ENCODE measurements around the gene SFT2D1.

The SFT2D1 gene

GRCh38 chr6:166281104-166281503, 61.2 kb downstream of the SFT2D1 start:
- no peaks in the 10 kb centered on the region for H3F3A ChIP-seq (ENCODE audit: insufficient read depth, low read length)
- no peak overlapping the region for H3K4me3 ChIP-seq (ENCODE audit: low read length)
- no peak overlapping the region for H3K4me2 ChIP-seq (ENCODE audit: low read depth, low read length)
- H3K9ac ChIP-seq (ENCODE audit: low read length): no peak overlapping the region
- H3K27ac ChIP-seq (ENCODE audit: low read length): no peak overlapping the region
- H2AFZ ChIP-seq (ENCODE audit: low read length): no peak overlapping the region
- no peak for DNase-seq
- no peaks in the 10 kb centered on the region for H3K79me2 ChIP-seq (ENCODE audit: low read length)
- no peaks in the 10 kb centered on the region for H3K4me1 ChIP-seq (ENCODE audit: low read length)
- no peaks in the 10 kb centered on the region for H4K20me1 ChIP-seq (ENCODE audit: insufficient read depth, low read length)
- H3K36me3 ChIP-seq (replicated peaks; ENCODE audit: insufficient read depth, low read length): no peaks in the 10 kb centered on the region
- TF ChIP-seq EZH2 (optimal IDR thresholded peaks at IDR 0.05; ENCODE audit: low read depth, low read length): no peak
- no peaks in the 10 kb centered on the region for H3K27me3 ChIP-seq (replicated peaks; ENCODE audit: insufficient read depth, low read length)
- H3K9me3 ChIP-seq (replicated peaks; ENCODE audit: insufficient read depth, low read length): no peaks in the 10 kb centered on the region
- H3K9me2 ChIP-seq (replicated peaks; ENCODE audit: insufficient read depth, low read length): no peaks in the 10 kb centered on the region

DNA sequence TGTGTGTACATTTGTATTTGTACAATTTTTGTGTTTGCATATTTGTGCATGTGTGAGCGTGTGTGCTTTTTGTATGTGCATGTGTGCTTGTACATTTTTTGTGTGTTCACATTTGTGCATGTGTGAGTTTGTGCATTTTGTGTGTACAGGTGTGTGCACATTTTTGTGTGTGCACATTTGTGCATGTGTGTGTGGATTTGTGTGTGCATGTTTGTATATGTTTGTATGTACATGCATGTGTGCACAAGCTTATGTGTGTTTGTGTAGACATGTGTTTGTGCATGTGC, 63.0 kb downstream of the SFT2D1 start:
- Histone ChIP-seq H4K20me1 (ENCODE audit: insufficient read depth, low read length) (no peaks in the 10 kb centered on the region), H3K9me2 (replicated peaks; ENCODE audit: insufficient read depth, low read length) (no peaks in the 10 kb centered on the region), H3K27me3 (replicated peaks; ENCODE audit: insufficient read depth, low read length) (no peaks in the 10 kb centered on the region), H2AFZ (ENCODE audit: low read length) (no peak overlapping the region), H3K9ac (ENCODE audit: low read length) (no peak overlapping the region), H3K4me2 (ENCODE audit: low read depth, low read length) (no peak overlapping the region), H3K9me3 (replicated peaks; ENCODE audit: insufficient read depth, low read length) (no peaks in the 10 kb centered on the region), H3K27ac (ENCODE audit: low read length) (no peak overlapping the region), H3K4me1 (ENCODE audit: low read length) (no peaks in the 10 kb centered on the region), H3F3A (ENCODE audit: insufficient read depth, low read length) (no peaks in the 10 kb centered on the region), H3K79me2 (ENCODE audit: low read length) (no peaks in the 10 kb centered on the region), H3K4me3 (ENCODE audit: low read length) (no peak overlapping the region), H3K36me3 (replicated peaks; ENCODE audit: insufficient read depth, low read length) (no peaks in the 10 kb centered on the region)
- TF ChIP-seq, protein P1, sequence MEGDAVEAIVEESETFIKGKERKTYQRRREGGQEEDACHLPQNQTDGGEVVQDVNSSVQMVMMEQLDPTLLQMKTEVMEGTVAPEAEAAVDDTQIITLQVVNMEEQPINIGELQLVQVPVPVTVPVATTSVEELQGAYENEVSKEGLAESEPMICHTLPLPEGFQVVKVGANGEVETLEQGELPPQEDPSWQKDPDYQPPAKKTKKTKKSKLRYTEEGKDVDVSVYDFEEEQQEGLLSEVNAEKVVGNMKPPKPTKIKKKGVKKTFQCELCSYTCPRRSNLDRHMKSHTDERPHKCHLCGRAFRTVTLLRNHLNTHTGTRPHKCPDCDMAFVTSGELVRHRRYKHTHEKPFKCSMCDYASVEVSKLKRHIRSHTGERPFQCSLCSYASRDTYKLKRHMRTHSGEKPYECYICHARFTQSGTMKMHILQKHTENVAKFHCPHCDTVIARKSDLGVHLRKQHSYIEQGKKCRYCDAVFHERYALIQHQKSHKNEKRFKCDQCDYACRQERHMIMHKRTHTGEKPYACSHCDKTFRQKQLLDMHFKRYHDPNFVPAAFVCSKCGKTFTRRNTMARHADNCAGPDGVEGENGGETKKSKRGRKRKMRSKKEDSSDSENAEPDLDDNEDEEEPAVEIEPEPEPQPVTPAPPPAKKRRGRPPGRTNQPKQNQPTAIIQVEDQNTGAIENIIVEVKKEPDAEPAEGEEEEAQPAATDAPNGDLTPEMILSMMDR (IDR thresholded peaks at IDR 0.05; ENCODE audit: low read length): no peak
- TF ChIP-seq EZH2 (optimal IDR thresholded peaks at IDR 0.05; ENCODE audit: low read depth, low read length) (no peak), EZH2phosphoT487 (IDR thresholded peaks at IDR 0.05; ENCODE audit: low read length) (no peak)
- no peak for DNase-seq

GRCh38 chr6:166278579-166279392, 63.6 kb downstream of the SFT2D1 start:
- Histone ChIP-seq H3K79me2 (ENCODE audit: low read length) (no peaks in the 10 kb centered on the region), H3K27me3 (replicated peaks; ENCODE audit: insufficient read depth, low read length) (no peaks in the 10 kb centered on the region), H3K36me3 (replicated peaks; ENCODE audit: insufficient read depth, low read length) (no peaks in the 10 kb centered on the region), H3K9me3 (replicated peaks; ENCODE audit: insufficient read depth, low read length) (no peaks in the 10 kb centered on the region), H3K4me3 (ENCODE audit: low read length) (no peak overlapping the region), H3K9ac (ENCODE audit: low read length) (no peak overlapping the region), H4K20me1 (ENCODE audit: insufficient read depth, low read length) (no peaks in the 10 kb centered on the region), H3K4me2 (ENCODE audit: low read depth, low read length) (no peak overlapping the region), H3K27ac (ENCODE audit: low read length) (no peak overlapping the region), H3F3A (ENCODE audit: insufficient read depth, low read length) (no peaks in the 10 kb centered on the region), H3K4me1 (ENCODE audit: low read length) (no peaks in the 10 kb centered on the region), H2AFZ (ENCODE audit: low read length) (no peak overlapping the region), H3K9me2 (replicated peaks; ENCODE audit: insufficient read depth, low read length) (no peaks in the 10 kb centered on the region)
- DNase-seq: no peak
- TF ChIP-seq EZH2 (optimal IDR thresholded peaks at IDR 0.05; ENCODE audit: low read depth, low read length): no peak
- no peak for TF ChIP-seq EZH2phosphoT487 (IDR thresholded peaks at IDR 0.05; ENCODE audit: low read length)
- TF ChIP-seq, protein P1 (IDR thresholded peaks at IDR 0.05; ENCODE audit: low read length): no peak

DNA sequence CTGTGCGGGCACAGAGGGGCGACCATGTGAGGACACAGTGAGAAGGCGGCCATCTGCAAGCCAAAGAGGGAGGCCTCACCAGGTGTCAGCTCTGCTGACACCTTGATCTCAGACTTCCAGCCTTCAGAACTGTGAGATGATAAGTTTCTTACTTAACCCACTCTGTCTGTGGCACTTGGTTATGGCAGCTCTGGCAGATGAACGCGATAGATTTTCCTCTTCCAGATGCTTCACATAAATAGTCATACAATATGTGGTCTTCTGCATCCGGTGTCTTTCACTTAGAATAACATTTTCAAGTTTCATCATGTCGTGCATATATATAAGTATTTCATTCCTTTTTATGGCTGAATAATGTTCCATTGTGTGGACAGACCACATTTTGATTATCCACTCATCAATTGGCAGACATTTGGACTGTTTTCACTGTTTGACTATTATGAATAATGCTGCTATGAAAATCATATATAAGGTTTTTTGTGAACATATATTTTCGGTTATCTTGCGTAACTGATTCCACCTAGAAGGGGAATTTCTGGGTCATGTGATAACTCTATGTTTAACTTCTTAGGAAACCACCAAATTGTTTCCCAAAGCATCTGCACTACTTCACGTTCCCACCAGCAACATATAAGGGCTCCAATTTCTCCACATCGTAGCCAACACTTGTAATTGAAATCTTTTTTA, 64.3 kb downstream of the SFT2D1 start:
- no peaks in the 10 kb centered on the region for H3K9me3 ChIP-seq (replicated peaks; ENCODE audit: insufficient read depth, low read length)
- H3K27me3 ChIP-seq (replicated peaks; ENCODE audit: insufficient read depth, low read length): no peaks in the 10 kb centered on the region
- no peak for TF ChIP-seq EZH2 (optimal IDR thresholded peaks at IDR 0.05; ENCODE audit: low read depth, low read length)
- no peak for DNase-seq
- no peaks in the 10 kb centered on the region for H3F3A ChIP-seq (ENCODE audit: insufficient read depth, low read length)
- H3K4me1 ChIP-seq (ENCODE audit: low read length): no peaks in the 10 kb centered on the region
- H3K36me3 ChIP-seq (replicated peaks; ENCODE audit: insufficient read depth, low read length): no peaks in the 10 kb centered on the region
- H3K4me3 ChIP-seq (ENCODE audit: low read length): no peak overlapping the region
- no peaks in the 10 kb centered on the region for H3K9me2 ChIP-seq (replicated peaks; ENCODE audit: insufficient read depth, low read length)
- no peaks in the 10 kb centered on the region for H4K20me1 ChIP-seq (ENCODE audit: insufficient read depth, low read length)
- no peak overlapping the region for H3K9ac ChIP-seq (ENCODE audit: low read length)
- no peak overlapping the region for H3K27ac ChIP-seq (ENCODE audit: low read length)
- no peak overlapping the region for H2AFZ ChIP-seq (ENCODE audit: low read length)
- no peaks in the 10 kb centered on the region for H3K79me2 ChIP-seq (ENCODE audit: low read length)
- no peak overlapping the region for H3K4me2 ChIP-seq (ENCODE audit: low read depth, low read length)
